ENCODE data around the gene ADSL.

Gene ADSL

DNA sequence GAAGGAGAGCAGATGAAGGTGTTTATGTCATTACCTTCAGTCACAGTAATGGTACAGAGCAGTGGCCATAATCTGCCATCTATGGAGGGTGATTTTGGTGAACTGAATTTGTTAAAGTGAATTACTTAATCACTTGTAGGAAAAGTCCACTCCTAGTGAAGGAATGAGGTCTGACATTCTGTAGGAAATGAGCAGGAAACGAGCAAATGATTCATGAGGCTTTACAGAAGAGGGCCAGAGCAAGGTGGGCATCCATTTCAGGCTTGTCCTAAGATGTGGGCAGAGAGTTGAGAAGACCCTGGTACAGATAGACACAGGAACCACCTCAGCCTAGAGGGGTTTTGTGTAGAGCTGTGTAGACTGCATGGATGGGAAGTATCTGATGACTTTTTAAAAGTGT, 18.1 kb downstream of the ADSL start:
- TF ChIP-seq, protein P1, sequence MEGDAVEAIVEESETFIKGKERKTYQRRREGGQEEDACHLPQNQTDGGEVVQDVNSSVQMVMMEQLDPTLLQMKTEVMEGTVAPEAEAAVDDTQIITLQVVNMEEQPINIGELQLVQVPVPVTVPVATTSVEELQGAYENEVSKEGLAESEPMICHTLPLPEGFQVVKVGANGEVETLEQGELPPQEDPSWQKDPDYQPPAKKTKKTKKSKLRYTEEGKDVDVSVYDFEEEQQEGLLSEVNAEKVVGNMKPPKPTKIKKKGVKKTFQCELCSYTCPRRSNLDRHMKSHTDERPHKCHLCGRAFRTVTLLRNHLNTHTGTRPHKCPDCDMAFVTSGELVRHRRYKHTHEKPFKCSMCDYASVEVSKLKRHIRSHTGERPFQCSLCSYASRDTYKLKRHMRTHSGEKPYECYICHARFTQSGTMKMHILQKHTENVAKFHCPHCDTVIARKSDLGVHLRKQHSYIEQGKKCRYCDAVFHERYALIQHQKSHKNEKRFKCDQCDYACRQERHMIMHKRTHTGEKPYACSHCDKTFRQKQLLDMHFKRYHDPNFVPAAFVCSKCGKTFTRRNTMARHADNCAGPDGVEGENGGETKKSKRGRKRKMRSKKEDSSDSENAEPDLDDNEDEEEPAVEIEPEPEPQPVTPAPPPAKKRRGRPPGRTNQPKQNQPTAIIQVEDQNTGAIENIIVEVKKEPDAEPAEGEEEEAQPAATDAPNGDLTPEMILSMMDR (conservative IDR thresholded peaks at IDR 0.05; ENCODE audit: low read depth, low read length): no peak
- no peak for DNase-seq (ENCODE audit: low read depth)
- H3K4me3 ChIP-seq (ENCODE audit: low read length): no peak overlapping the region

DNA sequence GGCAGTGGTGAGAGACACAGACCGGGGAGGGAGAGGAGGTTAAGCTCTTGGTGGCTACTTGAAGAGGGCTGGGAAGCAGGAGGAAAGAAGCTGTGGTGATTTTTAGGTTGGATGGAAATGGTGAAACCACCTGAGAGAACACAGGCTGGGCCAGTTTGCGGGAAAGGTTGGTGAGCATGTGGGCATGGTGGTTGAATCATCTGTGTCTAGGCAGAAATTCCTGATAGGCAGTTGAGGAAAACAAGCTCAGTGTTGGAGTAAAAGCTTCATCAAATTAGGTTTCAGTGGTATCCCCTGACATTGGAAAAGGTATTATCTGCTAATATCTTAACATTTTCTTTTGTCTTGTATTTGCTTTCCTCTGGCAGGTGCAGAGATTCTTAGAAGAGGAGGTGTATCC, 19.8 kb downstream of the ADSL start:
- no peak overlapping the region for H3K4me3 ChIP-seq (ENCODE audit: low read length)
- no peak for DNase-seq (ENCODE audit: low read depth)
- TF ChIP-seq, protein P1 (conservative IDR thresholded peaks at IDR 0.05; ENCODE audit: low read depth, low read length): no peak

DNA sequence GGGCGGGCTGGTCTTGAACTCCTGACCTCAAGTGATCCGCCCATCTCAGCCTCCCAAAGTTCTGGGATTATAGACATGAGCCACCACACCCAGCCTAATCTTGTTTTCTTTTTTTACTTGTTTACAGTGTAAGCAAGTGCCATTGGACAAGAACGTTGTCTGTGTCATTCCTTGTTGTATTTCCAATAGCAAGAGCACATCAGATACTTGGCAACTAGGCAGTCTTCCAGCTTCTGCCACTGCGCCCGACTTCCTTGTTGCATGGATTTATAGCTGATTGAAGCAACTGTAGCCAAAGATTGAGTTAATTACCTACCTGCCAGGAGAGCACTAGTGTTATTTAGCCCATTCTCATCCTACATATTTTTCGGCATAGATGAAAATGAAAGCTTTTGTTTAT, 21.0 kb downstream of the ADSL start:
- H3K4me3 ChIP-seq (ENCODE audit: low read length): no peak overlapping the region
- TF ChIP-seq, protein P1 (conservative IDR thresholded peaks at IDR 0.05; ENCODE audit: low read depth, low read length): no peak
- DNase-seq (ENCODE audit: low read depth): no peak

DNA sequence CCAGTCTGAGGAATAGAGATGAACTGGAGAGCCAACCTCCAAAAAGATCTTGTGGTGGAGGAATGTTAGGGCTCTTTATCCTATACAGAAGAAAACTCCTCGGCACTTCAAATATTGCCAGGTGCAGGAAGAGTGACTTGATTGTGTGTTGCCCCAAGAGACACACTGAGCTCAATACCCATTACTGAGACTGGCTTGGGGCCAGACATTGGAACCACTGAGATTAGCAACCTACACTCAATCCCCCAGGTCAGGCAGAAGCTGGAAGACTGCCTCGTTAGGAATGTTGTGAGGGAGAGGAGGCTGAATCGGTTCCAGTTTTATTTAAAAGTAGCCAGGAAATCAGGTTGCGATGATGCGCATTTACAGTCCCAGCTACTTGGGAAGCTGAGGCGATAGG, 21.7 kb downstream of the ADSL start:
- no peak overlapping the region for H3K4me3 ChIP-seq (ENCODE audit: low read length)
- TF ChIP-seq, protein P1 (conservative IDR thresholded peaks at IDR 0.05; ENCODE audit: low read depth, low read length): no peak
- no peak for DNase-seq (ENCODE audit: low read depth)

DNA sequence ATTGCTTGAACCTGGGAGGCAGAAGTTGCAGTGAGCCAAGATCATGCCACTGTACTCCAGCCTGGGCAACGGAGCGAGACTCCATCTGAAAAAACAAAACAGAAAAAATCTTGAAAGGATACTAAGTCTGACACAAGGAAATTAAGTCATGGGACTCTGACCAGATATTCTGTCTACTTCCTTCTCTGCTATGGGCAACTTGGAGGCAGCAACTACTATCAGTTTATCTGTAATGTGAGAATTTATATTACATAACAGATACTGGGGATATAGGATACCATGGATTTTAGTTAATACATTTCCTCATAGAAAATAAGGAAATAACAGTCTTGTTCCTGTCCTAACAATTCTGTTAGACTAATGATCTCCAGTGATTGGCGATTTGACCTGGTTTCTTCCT, 22.5 kb downstream of the ADSL start:
- DNase-seq (ENCODE audit: low read depth): no peak
- TF ChIP-seq, protein P1 (conservative IDR thresholded peaks at IDR 0.05; ENCODE audit: low read depth, low read length): no peak
- no peak overlapping the region for H3K4me3 ChIP-seq (ENCODE audit: low read length)

DNA sequence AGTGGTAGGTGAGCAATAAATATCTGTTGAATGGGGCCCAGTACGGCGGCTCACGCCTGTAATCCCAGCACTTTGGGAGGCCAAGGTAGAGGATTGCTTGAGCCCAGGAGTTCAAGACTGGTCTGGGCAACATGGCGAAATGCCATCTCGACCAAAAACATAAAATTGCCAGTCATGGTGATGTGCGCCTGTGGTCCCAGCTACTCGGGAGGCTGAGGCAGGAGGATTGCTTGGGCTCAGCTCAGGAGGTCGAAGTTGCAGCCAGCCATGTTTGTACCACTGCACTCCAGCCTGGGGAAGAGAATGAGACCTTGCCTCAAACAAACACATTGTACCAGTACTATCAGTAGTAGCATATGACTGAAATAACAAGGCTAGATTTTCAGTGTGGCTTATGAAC, 28.3 kb downstream of the ADSL start:
- no peak for DNase-seq (ENCODE audit: low read depth)
- H3K4me3 ChIP-seq (ENCODE audit: low read length): no peak overlapping the region
- TF ChIP-seq, protein P1 (conservative IDR thresholded peaks at IDR 0.05; ENCODE audit: low read depth, low read length): no peak

DNA sequence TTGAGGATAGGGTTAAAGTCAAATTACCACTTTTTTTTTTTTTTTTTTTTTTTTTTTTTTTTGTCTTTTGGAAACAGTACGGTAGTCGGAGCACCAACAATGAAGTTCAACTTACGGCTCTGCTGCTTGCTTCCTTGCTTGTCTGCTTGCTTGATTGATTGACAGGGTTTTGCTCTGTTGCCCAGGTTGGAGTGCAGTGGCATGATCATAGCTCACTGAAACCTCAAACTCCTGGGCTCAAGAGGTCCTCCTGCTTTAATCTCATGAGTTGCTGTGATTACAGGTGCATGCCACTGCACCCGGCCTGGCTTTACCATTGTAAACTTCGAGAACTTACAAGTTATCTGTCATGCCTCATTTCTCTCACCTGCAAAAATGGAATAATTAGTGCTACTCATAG, 29.8 kb downstream of the ADSL start:
- TF ChIP-seq, protein P1 (conservative IDR thresholded peaks at IDR 0.05; ENCODE audit: low read depth, low read length): no peak
- H3K4me3 ChIP-seq (ENCODE audit: low read length): no peak overlapping the region
- DNase-seq (ENCODE audit: low read depth): no peak

All from retinal pigment epithelial cell (primary cell).